Ascending aorta (tissue), 2 donors: Measurements from ENCODE around the gene SYNE4. TPM values are rescaled to one million over a fixed set of nuclear protein-coding genes. Genes with fewer than 3 reads are reported as not detected.

Experiments
- DNase-seq, 2 donors: peaks; one replicate each; pipeline ENCODE4 v3.0.0-alpha.2; 2019; ENCODE audit warnings: low spot score in 2 of 2
- H3K27ac ChIP-seq, 2 donors: fragments of 200-600 bp; sonication (generic); one replicate each; pipeline ENCODE4 v1.5.1; 2016 to 2017; ENCODE audit warnings: mild to moderate bottlenecking in 1 of 2
- H3K27me3 ChIP-seq: fragments of 200-600 bp; sonication (generic); one replicate; pipeline ENCODE4 v1.5.1; 2017
- H3K36me3 ChIP-seq, 2 donors: fragments of 200-600 bp; sonication (generic); one replicate each; pipeline ENCODE4 v1.5.1; 2016
- H3K4me1 ChIP-seq, 2 donors: fragments of 200-600 bp; sonication (generic); one replicate each; pipeline ENCODE4 v1.5.1; 2016 to 2017; ENCODE audit warnings: mild to moderate bottlenecking in 1 of 2
- H3K4me3 ChIP-seq, 2 donors: fragments of 200-600 bp; sonication (generic); one replicate each; pipeline ENCODE4 v1.5.1; 2016 to 2017; ENCODE audit warnings: mild to moderate bottlenecking in 1 of 2
- H3K9me3 ChIP-seq, 2 donors: fragments of 200-600 bp; sonication (generic); one replicate each; pipeline ENCODE4 v1.5.1; 2016
- intact Hi-C: fragments of 100-400 bp; cut with DNase I; formaldehyde crosslinking; loops from one replicate; pipeline ENCODE4 v1.15.1; 2023
- total RNA-seq: library from RNA; depleted of rRNA; stranded (reverse); fragments of >200 nt; gene quantifications from one replicate; pipeline ENCODE4 v1.1.0, GENCODE V29; 2016
- TF ChIP-seq, protein P1 (sequence below), 3 experiments: fragments of 200-600 bp in 2 of 3; fragments of 450-650 bp in 1 of 3; sonication (generic) in 2 of 3; IDR thresholded peaks; one replicate each; pipeline ENCODE4 v1.5.1; 2016 to 2019; ENCODE audit warnings: antibody characterized with exemption in 3 of 3, mild to moderate bottlenecking in 1 of 3, moderate library complexity in 1 of 3

The SYNE4 gene
- total RNA-seq, 1 donor from 2014 or later: not detected

DNA sequence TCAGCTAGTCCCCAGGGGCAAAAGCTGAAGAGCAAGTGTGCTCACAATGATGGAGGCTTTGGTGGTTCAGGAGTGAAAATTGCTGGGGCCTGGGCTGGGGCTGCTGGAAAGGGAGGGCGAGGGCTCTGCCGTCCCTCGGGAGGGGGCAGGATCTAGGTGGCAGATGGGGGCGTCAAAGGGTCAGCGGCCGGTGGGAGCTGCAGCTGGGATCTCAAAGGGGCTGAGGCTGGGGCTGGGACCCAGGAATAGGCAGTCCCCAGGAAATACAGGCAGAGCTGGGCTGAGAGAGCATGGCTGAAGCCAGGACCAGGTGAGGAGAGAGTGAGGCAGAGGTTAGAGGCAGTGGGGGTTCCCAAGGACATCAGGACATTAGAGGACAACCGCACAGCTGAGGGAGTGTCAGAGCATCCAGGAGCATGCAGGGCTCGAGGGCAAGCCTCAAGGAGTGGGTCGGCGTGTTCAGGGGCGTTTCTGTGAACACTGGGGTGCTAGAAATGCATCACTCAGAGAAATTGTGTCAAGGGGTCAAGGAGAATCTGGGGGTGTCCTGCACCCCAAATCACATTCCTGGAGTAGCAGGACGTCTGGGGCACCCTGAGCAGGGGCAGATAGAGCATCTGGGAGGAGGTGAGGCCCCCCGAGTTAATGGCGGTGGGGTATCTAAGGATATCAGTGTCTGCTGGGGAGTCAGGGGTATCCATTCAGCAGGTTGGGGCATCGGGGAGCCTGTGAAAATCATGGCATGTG lies 1.2 kb upstream of the SYNE4 start:
- intact Hi-C loops: loop anchor here (10.0 kb wide), 1 partner anchor 365 kb away; the partner anchor contains the start of genes COX6B1 and ETV2
- Histone ChIP-seq H3K4me1 (peaks cover 4 to 21% of the 10 kb centered on the region in 2 donors), H3K27ac (peak overlapping the region; percentile 68 to 76), H3K4me3 (peak overlapping the region; percentile 62 to 65), H3K36me3 (no peaks in the 10 kb centered on the region), H3K27me3 (no peaks in the 10 kb centered on the region), H3K9me3 (no peaks in the 10 kb centered on the region)
- TF ChIP-seq, protein P1, sequence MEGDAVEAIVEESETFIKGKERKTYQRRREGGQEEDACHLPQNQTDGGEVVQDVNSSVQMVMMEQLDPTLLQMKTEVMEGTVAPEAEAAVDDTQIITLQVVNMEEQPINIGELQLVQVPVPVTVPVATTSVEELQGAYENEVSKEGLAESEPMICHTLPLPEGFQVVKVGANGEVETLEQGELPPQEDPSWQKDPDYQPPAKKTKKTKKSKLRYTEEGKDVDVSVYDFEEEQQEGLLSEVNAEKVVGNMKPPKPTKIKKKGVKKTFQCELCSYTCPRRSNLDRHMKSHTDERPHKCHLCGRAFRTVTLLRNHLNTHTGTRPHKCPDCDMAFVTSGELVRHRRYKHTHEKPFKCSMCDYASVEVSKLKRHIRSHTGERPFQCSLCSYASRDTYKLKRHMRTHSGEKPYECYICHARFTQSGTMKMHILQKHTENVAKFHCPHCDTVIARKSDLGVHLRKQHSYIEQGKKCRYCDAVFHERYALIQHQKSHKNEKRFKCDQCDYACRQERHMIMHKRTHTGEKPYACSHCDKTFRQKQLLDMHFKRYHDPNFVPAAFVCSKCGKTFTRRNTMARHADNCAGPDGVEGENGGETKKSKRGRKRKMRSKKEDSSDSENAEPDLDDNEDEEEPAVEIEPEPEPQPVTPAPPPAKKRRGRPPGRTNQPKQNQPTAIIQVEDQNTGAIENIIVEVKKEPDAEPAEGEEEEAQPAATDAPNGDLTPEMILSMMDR (IDR thresholded peaks at IDR 0.05): no peak
- DNase-seq: no peak

DNA sequence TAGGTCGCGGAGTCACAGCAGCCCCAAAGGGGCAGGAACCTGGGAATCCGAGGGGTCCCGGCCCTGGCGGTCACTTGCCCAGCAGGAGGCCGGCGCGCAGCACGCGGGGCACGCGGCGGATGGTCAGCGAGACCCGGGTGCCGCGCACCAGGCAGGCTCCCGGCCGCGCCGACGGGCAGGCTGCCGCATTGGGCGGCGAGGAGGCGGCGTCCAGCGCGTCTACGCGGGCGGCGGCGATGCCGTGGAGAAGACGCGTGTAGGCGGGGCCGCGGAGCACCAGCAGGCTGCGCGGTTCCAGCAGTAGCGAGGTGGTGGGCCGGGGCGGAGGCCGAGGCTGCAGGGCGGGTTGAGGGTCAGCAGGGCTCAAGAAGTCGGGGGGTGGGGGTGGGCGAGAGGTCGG lies 607 bp upstream of the SYNE4 start:
- TF ChIP-seq, protein P1 (IDR thresholded peaks at IDR 0.05): no peak
- intact Hi-C loops: no loop called here
- H3K4me1 ChIP-seq: peaks cover 4 to 17% of the 10 kb centered on the region in 2 donors
- H3K9me3 ChIP-seq: no peaks in the 10 kb centered on the region
- peak overlapping the region; percentile 62 to 65 for H3K4me3 ChIP-seq
- H3K36me3 ChIP-seq: no peaks in the 10 kb centered on the region
- peak in 1 of 2 donors; percentile 81 for DNase-seq
- peak overlapping the region; percentile 68 to 76 for H3K27ac ChIP-seq
- no peaks in the 10 kb centered on the region for H3K27me3 ChIP-seq

DNA sequence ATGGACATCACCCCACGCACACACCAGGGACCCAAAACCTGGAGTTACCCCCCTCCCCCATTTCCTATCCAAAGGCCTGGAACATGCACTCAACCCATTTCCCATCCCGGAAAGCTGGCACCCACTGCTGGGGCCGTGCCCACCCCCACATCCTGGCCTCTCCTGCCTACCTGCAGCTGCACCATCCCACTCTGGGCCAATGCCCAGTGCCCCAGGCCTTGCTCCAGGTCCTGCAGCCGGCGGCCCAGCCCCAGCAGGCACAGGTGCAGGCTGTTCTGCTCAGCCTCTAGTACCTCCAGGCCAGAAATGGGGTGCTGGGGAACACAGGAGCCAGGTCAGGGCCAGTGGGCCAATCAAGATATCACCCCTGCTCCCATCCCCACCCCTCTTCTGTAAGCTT lies 1.7 kb downstream of the SYNE4 start:
- TF ChIP-seq, protein P1 (IDR thresholded peaks at IDR 0.05): no peak
- Histone ChIP-seq H3K27ac (no peak overlapping the region), H3K9me3 (no peaks in the 10 kb centered on the region), H3K36me3 (no peaks in the 10 kb centered on the region), H3K4me3 (no peak overlapping the region), H3K4me1 (peaks cover 0 to 12% of the 10 kb centered on the region in 2 donors), H3K27me3 (no peaks in the 10 kb centered on the region)
- intact Hi-C loops: no loop called here
- no peak for DNase-seq

DNA sequence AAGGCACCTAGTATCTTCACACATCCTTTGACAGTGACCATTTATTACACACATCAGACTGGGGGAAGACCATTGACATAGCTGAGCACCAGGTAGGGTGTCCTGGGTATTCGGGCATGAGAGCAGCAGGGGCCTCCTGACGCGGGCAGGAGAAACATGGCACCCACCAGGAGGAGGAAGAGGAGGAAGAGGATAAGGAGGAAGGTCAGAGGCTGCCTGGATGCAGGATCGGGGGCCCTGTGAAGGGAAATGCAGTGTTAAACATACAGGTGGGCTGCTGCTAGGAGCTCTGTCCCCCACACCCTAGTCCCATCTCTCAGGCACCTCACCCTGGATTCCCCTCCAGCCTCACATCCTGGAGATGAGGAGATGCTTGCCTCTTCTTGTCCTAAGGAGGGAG lies 5.3 kb downstream of the SYNE4 start:
- no peak for DNase-seq
- Histone ChIP-seq H3K4me1 (peaks cover 0 to under 1% of the 10 kb centered on the region in 2 donors), H3K9me3 (no peaks in the 10 kb centered on the region), H3K27me3 (no peaks in the 10 kb centered on the region), H3K4me3 (no peak overlapping the region), H3K27ac (no peak overlapping the region), H3K36me3 (peaks cover 0 to 4% of the 10 kb centered on the region in 2 donors)
- TF ChIP-seq, protein P1 (IDR thresholded peaks at IDR 0.05): no peak
- intact Hi-C loops: no loop called here

DNA sequence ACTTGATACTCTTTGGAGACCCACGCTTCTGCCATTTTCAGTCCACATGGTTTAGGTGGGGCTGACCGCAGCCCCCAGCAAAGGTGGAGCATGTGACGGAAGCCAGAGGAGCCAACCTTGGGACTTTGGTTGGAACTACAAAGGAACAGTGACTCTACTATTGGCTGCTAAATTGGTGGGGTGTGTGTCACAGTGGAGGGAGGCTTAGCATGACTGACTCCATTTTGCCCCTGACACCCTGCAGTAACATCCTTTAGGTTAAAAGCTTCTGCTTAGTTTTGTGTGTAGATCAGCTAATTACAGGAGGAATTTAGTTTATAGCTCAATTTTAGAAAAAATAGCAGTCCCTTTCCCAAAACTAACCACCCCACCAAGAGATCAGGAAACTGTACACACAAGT lies 7.0 kb downstream of the SYNE4 start:
- TF ChIP-seq, protein P1 (IDR thresholded peaks at IDR 0.05): no peak
- intact Hi-C loops: no loop called here
- no peaks in the 10 kb centered on the region for H3K27me3 ChIP-seq
- DNase-seq: no peak
- H3K27ac ChIP-seq: no peak overlapping the region
- H3K4me1 ChIP-seq: peaks cover 0 to 2% of the 10 kb centered on the region in 2 donors
- H3K36me3 ChIP-seq: peaks cover 4 to 10% of the 10 kb centered on the region in 2 donors
- no peak overlapping the region for H3K4me3 ChIP-seq
- H3K9me3 ChIP-seq: no peaks in the 10 kb centered on the region
